IPS-18c (cell line): ENCODE measurements around the gene MEF2D.

Experiments
- H3K4me3 ChIP-seq: 2 replicates; pipeline ENCODE4 v1.7.0; 2013; ENCODE audit warnings: low read depth, mild to moderate bottlenecking, low read length, moderate library complexity; ENCODE audit not compliant: insufficient read depth
- H3K9me3 ChIP-seq: one replicate; pipeline ENCODE4 v1.6.1; 2013; ENCODE audit warnings: mild to moderate bottlenecking, low read length, moderate library complexity; ENCODE audit not compliant: control insufficient read depth, insufficient read depth

Gene MEF2D

GRCh38 chr1:156419854-156420204 lies 80.7 kb downstream of the MEF2D start:
- H3K9me3 ChIP-seq: no peaks in the 10 kb centered on the region
- peak overlapping the region; percentile 48 for H3K4me3 ChIP-seq

- no peak overlapping the region for H3K4me3 ChIP-seq
- no peaks in the 10 kb centered on the region for H3K9me3 ChIP-seq
Measured at GRCh38 chr1:156418416-156419070, 82.0 kb downstream of the MEF2D start.

GRCh38 chr1:156417401-156418020 lies 83.1 kb downstream of the MEF2D start:
- Histone ChIP-seq H3K4me3 (no peak overlapping the region), H3K9me3 (no peaks in the 10 kb centered on the region)

- Histone ChIP-seq H3K4me3 (no peak overlapping the region), H3K9me3 (no peaks in the 10 kb centered on the region)
Measured at GRCh38 chr1:156416993-156417392, 83.6 kb downstream of the MEF2D start.

GRCh38 chr1:156414461-156415064 lies 86.0 kb downstream of the MEF2D start:
- H3K9me3 ChIP-seq: no peaks in the 10 kb centered on the region

More at GRCh38 chr1:156414461-156415064, 86.0 kb downstream of the MEF2D start:
- no peak overlapping the region for H3K4me3 ChIP-seq
